GM06990 (cell line): Measurements from ENCODE around the gene NPHP4.

Experiments
- DNase-seq: peaks from one replicate; pipeline ENCODE4 v3.0.0-alpha.2; 2011; ENCODE audit not compliant: insufficient read length; ENCODE audit errors: extremely low read depth
- H3K27me3 ChIP-seq: replicated peaks from 2 replicates; pipeline ENCODE4 v1.6.0; 2011; ENCODE audit warnings: low read length; ENCODE audit not compliant: control insufficient read depth, insufficient read depth
- H3K36me3 ChIP-seq: 2 replicates; pipeline ENCODE4 v1.5.1; 2011; ENCODE audit warnings: low read length; ENCODE audit not compliant: control insufficient read depth, insufficient read depth
- H3K4me3 ChIP-seq: replicated peaks from 2 replicates; pipeline ENCODE4 v1.5.1; 2011; ENCODE audit warnings: low read depth, mild to moderate bottlenecking, control low read depth, low read length
- TF ChIP-seq, protein P1 (sequence below): IDR thresholded peaks from 2 replicates; pipeline ENCODE4 v1.5.1; 2011; ENCODE audit warnings: low read length, control low read depth, mild to moderate bottlenecking, inconsistent platforms; ENCODE audit not compliant: insufficient read depth, poor library complexity, severe bottlenecking

The NPHP4 gene

DNA sequence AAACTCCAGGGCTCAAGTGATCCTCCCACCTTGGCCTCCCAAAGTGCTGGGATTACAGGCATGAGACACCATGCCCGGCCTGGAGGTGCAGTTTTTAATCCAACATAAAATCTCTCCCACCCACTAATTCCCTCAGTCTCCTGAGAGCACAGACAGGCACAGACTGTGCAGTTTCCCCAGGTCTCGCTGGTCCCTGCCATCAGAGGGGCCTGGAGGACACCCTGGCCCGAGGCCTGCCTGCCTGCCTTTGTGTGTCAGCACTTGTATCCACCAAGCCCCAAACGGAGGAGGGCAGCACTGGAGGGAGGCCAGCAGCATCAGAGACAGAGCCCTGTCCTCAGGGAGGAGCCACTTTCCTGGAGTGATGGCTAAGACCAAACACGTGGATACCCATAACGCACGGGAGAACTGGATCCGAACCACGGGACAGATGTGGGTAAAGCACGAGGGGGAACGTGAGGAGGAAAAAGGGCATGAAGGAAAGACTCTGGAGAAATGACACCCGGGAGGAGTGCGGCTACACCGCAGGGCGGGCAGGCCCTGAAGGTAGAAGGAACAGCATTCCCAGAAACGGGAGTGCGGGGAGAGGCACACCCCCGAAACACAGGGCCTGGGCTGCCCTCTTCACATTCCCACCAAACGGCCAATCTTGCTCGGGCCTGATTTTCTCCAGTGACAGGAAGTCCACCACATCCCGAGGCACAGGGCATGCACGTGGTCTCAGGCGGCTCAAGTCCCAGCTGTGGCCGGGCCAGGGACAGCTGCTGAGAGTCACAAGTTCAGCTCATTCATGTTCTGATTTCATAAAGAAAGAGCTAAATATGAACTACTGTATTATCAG is 29.7 kb downstream of the NPHP4 start:
- peaks cover 7% of the 10 kb centered on the region for H3K36me3 ChIP-seq
- DNase-seq = no peak
- H3K27me3 ChIP-seq = no peaks in the 10 kb centered on the region
- TF ChIP-seq, protein P1, sequence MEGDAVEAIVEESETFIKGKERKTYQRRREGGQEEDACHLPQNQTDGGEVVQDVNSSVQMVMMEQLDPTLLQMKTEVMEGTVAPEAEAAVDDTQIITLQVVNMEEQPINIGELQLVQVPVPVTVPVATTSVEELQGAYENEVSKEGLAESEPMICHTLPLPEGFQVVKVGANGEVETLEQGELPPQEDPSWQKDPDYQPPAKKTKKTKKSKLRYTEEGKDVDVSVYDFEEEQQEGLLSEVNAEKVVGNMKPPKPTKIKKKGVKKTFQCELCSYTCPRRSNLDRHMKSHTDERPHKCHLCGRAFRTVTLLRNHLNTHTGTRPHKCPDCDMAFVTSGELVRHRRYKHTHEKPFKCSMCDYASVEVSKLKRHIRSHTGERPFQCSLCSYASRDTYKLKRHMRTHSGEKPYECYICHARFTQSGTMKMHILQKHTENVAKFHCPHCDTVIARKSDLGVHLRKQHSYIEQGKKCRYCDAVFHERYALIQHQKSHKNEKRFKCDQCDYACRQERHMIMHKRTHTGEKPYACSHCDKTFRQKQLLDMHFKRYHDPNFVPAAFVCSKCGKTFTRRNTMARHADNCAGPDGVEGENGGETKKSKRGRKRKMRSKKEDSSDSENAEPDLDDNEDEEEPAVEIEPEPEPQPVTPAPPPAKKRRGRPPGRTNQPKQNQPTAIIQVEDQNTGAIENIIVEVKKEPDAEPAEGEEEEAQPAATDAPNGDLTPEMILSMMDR = no peak
- no peak overlapping the region for H3K4me3 ChIP-seq

DNA sequence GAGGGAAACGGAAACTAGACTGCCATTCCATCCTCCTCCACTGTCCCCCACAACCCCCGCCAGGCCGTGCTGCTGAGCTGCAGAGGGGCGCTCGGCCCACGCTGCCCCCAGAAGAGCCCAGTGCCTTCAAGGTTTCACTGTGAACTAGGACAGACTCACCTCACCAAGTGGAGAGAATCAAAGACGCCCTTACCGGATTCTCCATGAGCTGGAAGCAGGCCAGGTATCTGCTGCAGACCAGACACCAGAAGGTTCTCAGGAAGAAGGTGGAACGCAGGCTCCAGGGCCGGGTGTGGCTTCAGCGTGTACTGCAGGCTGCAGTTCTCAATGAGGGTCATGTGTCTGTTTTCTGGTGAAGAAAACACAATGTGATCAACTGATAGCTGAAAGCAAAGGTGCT is 30.6 kb downstream of the NPHP4 start:
- TF ChIP-seq, protein P1 = no peak
- Histone ChIP-seq H3K36me3 (peaks cover 6% of the 10 kb centered on the region), H3K4me3 (no peak overlapping the region), H3K27me3 (no peaks in the 10 kb centered on the region)
- DNase-seq = no peak

- no peaks in the 10 kb centered on the region for H3K27me3 ChIP-seq
- TF ChIP-seq, protein P1 = no peak
- no peak for DNase-seq
- peaks cover 6% of the 10 kb centered on the region; the same call in 1 of the 2 replicates for H3K36me3 ChIP-seq
- H3K4me3 ChIP-seq = no peak overlapping the region
These were observed 31.9 kb downstream of the NPHP4 start for GRCh38 chr1:5960336-5960735.

DNA sequence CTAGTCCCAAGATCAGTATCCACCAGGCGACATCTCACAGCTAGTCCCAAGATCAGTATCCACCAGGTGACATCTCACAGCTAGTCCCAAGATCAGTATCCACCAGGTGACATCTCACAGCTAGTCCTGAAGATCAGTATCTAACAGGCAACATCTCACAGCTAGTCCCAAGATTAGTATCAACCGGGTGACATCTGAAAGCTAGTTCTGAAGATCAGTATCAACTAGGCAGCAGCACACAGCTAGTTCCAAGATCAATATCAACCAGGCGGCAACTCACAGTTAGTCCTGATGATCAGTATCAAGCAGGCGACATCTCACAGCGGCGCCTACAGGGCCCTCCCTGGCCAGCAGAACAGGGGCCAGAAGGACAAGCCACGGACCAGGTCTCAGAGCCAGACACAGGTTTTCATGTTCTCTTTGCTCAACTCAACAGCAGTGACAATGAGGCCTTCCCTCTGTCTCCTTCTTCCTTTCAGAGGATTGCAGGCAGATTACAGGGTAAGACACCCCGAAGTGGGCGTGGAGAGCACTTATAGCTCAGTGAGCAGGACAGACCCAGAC is 32.5 kb downstream of the NPHP4 start:
- no peaks in the 10 kb centered on the region for H3K27me3 ChIP-seq
- H3K4me3 ChIP-seq = no peak overlapping the region
- peaks cover 6% of the 10 kb centered on the region; the same call in 1 of the 2 replicates for H3K36me3 ChIP-seq
- TF ChIP-seq, protein P1 = no peak
- no peak for DNase-seq

- Histone ChIP-seq H3K4me3 (no peak overlapping the region), H3K36me3 (peaks cover 6% of the 10 kb centered on the region; the same call in 1 of the 2 replicates), H3K27me3 (no peaks in the 10 kb centered on the region)
- TF ChIP-seq, protein P1 = no peak
- DNase-seq = no peak
These were observed 33.1 kb downstream of the NPHP4 start for GRCh38 chr1:5959087-5959486.
